Epithelial cell of prostate (primary cell): ENCODE results near the gene MAP3K7CL.
"Not testable (repeated sequence)": the region's sequence is repeated elsewhere in the genome, so short reads cannot be mapped to it uniquely, and the experiment has no call there.

Experiments used
- DNase-seq: peaks from one replicate; pipeline ENCODE4 v3.0.0-alpha.2; 2011; ENCODE audit warnings: low read depth, low spot score
- H3K27ac ChIP-seq: fragments of 450-650 bp; 2 replicates; pipeline ENCODE4 v1.5.1; 2017; ENCODE audit warnings: mild to moderate bottlenecking

Gene MAP3K7CL

GRCh38 chr21:29164323-29164942 is 34.0 kb downstream of the MAP3K7CL start:
- DNase-seq, result no peak

GRCh38 chr21:29166323-29166722 is 35.9 kb downstream of the MAP3K7CL start:
- no peak for DNase-seq
- no peak overlapping the region for H3K27ac ChIP-seq

More at GRCh38 chr21:29164323-29164942, 34.0 kb downstream of the MAP3K7CL start:
- peak overlapping the region; percentile 75 for H3K27ac ChIP-seq

GRCh38 chr21:29166853-29167252 is 36.4 kb downstream of the MAP3K7CL start:
- no peak for DNase-seq
- H3K27ac ChIP-seq, result no peak overlapping the region

GRCh38 chr21:29167481-29167880 is 37.0 kb downstream of the MAP3K7CL start:
- DNase-seq, H3K27ac ChIP-seq: not testable (repeated sequence)

GRCh38 chr21:29168891-29169315 is 38.5 kb downstream of the MAP3K7CL start:
- peak overlapping the region; percentile 75 for H3K27ac ChIP-seq
- peak; percentile 85 for DNase-seq

- DNase-seq, result no peak
- H3K27ac ChIP-seq, result no peak overlapping the region
Observed at GRCh38 chr21:29170944-29171343, 40.5 kb downstream of the MAP3K7CL start.

GRCh38 chr21:29172282-29172681 is 41.8 kb downstream of the MAP3K7CL start:
- no peak overlapping the region for H3K27ac ChIP-seq
- DNase-seq, result no peak

- DNase-seq, result no peak
- no peak overlapping the region for H3K27ac ChIP-seq
Observed at GRCh38 chr21:29174607-29175013, 44.2 kb downstream of the MAP3K7CL start.

- DNase-seq, result no peak
- H3K27ac ChIP-seq, result no peak overlapping the region
Observed at GRCh38 chr21:29175408-29176134, 45.1 kb downstream of the MAP3K7CL start.

- no peak overlapping the region for H3K27ac ChIP-seq
- DNase-seq, result no peak
Observed at GRCh38 chr21:29176471-29177120, 46.2 kb downstream of the MAP3K7CL start.

- no peak for DNase-seq
- H3K27ac ChIP-seq, result peak overlapping the region; percentile 45
Observed at GRCh38 chr21:29177800-29178199, 47.4 kb downstream of the MAP3K7CL start.

- H3K27ac ChIP-seq, result peak overlapping the region; percentile 45
- DNase-seq, result no peak
Observed at GRCh38 chr21:29178926-29179325, 48.5 kb downstream of the MAP3K7CL start.

GRCh38 chr21:29179503-29179902 is 49.1 kb downstream of the MAP3K7CL start:
- DNase-seq, result no peak
- H3K27ac ChIP-seq, result peak overlapping the region; percentile 45

- DNase-seq, result peak; percentile 49
- H3K27ac ChIP-seq, result peak overlapping the region; percentile 98
Observed at GRCh38 chr21:29181799-29182470, 51.5 kb downstream of the MAP3K7CL start.

GRCh38 chr21:29182691-29183092 is 52.2 kb downstream of the MAP3K7CL start:
- H3K27ac ChIP-seq, result peak overlapping the region; percentile 98
- DNase-seq, result no peak

- H3K27ac ChIP-seq, result no peak overlapping the region
- DNase-seq, result no peak
Observed at GRCh38 chr21:29184037-29184436, 53.6 kb downstream of the MAP3K7CL start.

GRCh38 chr21:29185172-29185571 is 54.7 kb downstream of the MAP3K7CL start:
- no peak for DNase-seq
- no peak overlapping the region for H3K27ac ChIP-seq

GRCh38 chr21:29185633-29186032 is 55.2 kb downstream of the MAP3K7CL start:
- H3K27ac ChIP-seq, result no peak overlapping the region
- no peak for DNase-seq

GRCh38 chr21:29186246-29186645 is 55.8 kb downstream of the MAP3K7CL start:
- no peak overlapping the region for H3K27ac ChIP-seq
- no peak for DNase-seq

GRCh38 chr21:29187944-29188343 is 57.5 kb downstream of the MAP3K7CL start:
- H3K27ac ChIP-seq, result peak overlapping the region; percentile 52
- DNase-seq, result peak; percentile 57

- no peak for DNase-seq
- peak overlapping the region; percentile 1 for H3K27ac ChIP-seq
Observed at GRCh38 chr21:29189353-29189752, 58.9 kb downstream of the MAP3K7CL start.
